Fibroblast of upper back skin (primary cell): ENCODE measurements around the gene SLC31A2.

Source experiments
- DNase-seq: peaks from one replicate; pipeline ENCODE4 v3.0.0-alpha.2; 2013

The SLC31A2 gene

DNA sequence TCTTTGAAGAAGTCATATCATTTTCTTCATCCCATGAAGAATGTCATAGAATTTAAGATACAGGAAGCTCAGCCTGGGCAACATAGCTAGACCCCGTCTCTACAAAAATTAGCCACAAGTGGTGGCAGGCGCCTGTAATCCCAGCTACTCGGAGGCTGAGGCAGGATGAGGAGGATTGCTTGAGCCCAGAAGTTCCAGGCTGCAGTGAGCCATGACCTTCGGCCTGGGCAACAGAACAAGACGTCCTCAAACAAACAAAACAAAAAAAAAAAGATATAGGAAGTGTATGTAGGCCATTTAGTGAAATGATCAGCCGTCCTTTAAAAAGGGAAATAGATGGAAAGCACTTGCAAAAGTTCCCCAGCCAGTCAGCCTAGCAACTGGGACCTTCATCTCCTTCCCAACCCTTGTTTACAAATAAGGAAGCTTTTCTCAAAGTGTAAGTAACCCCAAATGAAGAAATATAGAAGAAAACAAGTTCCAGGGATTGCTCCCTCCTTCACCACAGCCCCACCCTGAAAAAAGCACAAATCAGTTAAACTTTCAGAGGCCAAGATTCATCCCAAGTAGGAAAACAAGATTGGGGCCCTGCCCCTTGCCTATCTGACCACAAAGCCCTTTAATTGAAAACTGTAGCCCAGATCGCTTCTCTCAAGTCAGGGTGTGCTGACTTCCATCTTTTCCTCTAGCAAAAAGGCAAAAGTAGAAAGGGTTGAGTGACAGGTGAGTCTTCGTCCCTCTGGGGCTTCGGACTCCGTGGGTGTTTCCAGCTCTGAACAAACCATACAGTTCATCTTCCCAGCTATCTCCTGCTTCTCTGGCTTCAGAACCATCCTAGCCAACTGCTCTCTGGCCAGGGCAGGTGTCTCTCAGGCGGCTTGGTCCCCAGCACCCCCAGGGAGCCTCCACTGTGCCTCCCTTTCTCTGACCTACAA lies 1.2 kb downstream of the SLC31A2 start:
- no peak for DNase-seq

DNA sequence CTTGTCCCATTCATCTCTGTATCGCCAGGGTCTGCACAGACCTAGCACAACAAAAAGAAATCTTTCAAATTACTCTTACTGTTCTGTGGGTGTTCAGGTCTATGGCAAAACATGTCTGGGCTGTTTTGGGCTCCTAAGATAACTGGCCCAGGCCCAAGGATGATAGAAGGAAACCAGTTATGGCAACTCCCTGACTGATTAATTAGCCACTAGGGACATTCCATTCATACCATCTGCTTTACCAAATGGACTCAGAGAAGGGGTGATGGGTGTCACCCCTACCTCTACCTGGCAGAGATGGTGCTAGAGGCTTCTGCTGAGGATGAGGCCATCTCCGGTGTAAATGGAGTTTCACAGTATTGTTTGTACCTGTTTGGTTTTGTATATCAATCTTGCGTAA lies 1.9 kb downstream of the SLC31A2 start:
- DNase-seq = peak; percentile 40

- no peak for DNase-seq
These were observed 2.8 kb downstream of the SLC31A2 start for GRCh38 chr9:113153599-113153998.

GRCh38 chr9:113154471-113154870 lies 3.7 kb downstream of the SLC31A2 start:
- DNase-seq = peak; percentile 57

DNA sequence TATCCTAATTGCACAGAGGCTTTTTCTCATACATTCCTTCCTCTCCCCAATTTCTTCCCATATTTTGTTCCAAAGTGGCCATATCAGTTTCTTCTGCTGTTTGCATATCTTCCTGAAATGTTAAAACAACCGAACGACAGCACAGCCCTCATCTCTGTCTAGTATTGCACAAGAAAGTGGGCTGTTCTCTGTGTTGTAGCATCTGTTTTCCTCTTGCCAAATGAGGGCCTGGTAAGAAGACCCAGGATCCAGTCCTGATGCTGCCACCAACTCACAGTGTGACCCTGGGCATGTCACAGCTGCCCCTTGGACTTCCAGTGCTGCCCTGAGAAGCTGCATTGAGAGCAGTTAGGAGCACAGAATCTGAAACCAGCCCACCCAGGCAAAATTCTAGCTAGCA lies 4.1 kb downstream of the SLC31A2 start:
- no peak for DNase-seq

DNA sequence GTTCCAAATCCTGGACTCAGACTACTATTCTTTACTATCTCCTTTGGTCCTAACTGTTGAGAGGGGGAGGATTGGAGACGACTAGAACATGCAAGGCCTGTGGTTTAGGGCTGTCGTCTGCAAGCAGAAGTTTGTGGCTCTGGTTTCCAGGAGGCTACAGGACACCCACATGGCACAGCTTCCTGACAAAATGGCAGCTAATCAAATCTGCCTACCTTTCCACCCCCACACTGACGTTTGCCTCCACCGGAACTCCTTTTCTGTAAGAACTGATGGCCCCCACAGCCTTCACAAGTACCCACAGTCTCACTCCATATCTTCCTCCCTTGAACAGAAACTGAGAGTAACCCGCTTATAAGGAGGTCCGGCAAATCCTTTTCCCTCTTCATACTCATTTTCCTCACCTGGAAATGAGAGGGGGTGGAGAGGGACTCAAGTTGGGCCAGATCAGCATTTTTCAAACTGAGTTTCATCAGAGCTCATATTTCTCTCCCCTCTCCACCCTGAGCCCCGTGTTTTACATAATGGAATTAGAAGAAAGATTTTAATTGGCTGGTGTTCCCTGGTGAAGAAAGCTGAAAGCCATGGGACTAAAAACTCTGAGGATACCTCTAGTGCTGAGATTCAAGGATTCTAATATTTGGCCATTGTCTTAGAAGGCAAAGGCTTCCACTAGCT lies 5.2 kb downstream of the SLC31A2 start:
- no peak for DNase-seq

- no peak for DNase-seq
These were observed 6.1 kb downstream of the SLC31A2 start for GRCh38 chr9:113156880-113157279.

- no peak for DNase-seq
These were observed 7.6 kb downstream of the SLC31A2 start for GRCh38 chr9:113158446-113158845.

GRCh38 chr9:113160571-113160970 lies 9.8 kb downstream of the SLC31A2 start:
- DNase-seq = no peak

DNA sequence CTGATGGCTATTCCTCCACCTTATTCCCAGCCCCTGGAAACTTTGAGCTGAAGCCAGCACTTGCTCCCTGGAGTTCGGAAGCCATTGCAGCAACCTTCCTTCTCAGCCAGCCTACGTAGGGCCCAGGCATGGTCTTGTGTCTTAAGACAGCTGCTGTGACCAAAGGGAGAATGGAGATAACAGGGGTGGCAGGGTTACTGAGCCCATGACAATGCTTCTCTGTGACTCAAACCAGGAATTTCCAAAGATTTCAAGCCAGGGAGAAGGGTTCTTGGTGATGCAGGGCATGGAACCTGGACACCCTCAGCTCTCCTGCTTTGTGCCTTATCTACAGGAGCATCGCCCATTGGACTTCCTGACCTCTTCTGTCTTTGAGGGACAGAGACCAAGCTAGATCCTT lies 12.2 kb downstream of the SLC31A2 start:
- no peak for DNase-seq

- peak; percentile 66 for DNase-seq
These were observed 13.9 kb downstream of the SLC31A2 start for GRCh38 chr9:113164536-113165300.

GRCh38 chr9:113166039-113166438 lies 15.2 kb downstream of the SLC31A2 start:
- DNase-seq = no peak

DNA sequence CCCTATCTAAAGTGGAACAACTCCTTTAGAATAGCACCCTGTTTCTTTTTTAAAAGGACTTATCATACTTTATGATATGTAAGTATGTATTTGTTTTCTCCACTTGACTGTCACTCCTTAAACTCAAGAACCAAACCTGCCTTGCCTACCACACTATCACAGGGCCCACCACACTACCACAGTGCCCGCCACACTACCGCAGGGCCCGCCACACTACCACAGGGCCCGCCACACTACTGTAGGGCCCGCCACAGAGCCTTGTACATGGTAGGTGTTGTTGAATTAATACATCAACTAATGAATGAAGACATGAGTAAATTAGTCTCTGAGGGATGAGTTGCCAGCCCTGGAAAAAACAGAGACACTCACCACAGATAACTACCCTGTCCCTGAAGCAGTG lies 18.0 kb downstream of the SLC31A2 start:
- no peak for DNase-seq

DNA sequence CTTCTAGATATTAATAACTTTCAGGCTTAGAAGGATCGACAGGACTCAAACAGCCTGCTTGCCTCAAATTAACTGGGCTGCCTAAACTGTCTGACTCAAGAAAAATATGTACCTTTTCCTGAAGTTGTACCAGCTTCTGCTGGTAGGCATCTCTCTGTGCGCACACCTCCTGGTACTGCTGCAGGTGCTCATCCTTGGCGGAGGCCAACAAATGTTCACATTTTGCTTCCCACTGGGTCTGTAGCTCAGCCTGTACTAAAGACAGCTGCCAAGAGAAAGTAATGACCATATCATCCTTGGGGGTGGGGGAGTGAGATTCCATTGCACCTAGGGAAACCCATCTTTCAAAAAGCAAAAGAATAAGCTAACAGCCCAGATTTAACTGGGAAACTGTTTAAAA lies 22.5 kb downstream of the SLC31A2 start:
- DNase-seq = no peak

DNA sequence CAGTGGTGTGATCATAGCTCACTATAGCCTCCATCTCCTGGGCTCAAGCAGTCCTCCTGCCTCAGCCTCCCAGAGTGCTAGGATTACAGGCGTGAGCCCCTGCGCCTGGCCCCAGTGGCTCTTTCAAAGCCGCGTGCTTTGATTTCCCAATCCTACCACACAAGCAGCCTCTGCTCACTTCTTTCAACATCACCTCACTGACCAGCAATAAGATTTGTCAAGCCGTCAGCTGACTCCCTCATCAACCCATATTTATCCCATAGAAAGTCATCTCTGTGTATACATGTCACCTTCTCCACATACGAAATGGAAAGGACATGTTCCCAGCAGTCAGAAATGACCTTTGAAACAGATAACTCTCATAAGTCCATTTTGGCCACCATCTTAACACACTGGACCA lies 26.0 kb downstream of the SLC31A2 start:
- DNase-seq = no peak

- no peak for DNase-seq
These were observed 26.4 kb downstream of the SLC31A2 start for GRCh38 chr9:113177251-113177650.

- DNase-seq = peak; percentile 42
These were observed 27.3 kb downstream of the SLC31A2 start for GRCh38 chr9:113178087-113178486.

DNA sequence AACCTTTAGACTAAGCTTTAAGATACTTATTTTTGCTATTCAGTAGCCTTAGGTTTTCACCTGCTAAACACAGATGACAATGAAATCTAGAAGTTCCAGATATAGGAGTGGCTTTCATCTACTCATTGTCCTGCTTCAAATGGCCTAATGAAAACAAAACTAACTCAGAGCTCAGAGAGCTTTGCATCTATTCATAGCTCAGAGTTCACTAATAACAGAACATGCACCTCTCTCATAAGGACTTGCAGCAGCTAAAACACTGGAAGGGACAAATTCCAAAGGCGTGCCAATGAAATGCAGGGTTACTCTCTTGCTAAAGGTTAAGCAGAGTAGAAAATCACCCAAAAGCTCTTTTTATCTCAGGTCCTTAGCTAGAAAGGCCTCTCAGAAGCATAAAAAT lies 29.0 kb downstream of the SLC31A2 start:
- no peak for DNase-seq

DNA sequence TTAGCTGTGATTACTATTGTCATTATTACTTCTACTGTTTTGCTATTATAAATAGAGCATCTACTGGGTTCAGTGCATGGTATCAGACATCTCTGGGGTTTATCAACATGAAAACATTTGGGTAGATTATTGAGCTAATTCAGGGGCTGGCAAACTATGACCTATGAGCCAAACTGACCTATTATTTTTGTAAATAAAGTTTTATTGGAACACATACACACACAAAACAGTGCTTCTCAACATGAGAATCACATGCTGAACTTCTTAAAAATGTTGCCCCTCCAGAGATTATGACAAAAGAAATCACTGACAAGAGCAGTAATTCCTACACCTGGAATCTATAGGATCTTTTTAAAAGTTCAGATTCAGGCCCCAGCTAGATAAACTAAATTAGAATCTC lies 30.4 kb downstream of the SLC31A2 start:
- DNase-seq = no peak

- no peak for DNase-seq
These were observed 33.2 kb downstream of the SLC31A2 start for GRCh38 chr9:113183956-113184488.

- DNase-seq = no peak
These were observed 33.7 kb downstream of the SLC31A2 start for GRCh38 chr9:113184539-113184938.

DNA sequence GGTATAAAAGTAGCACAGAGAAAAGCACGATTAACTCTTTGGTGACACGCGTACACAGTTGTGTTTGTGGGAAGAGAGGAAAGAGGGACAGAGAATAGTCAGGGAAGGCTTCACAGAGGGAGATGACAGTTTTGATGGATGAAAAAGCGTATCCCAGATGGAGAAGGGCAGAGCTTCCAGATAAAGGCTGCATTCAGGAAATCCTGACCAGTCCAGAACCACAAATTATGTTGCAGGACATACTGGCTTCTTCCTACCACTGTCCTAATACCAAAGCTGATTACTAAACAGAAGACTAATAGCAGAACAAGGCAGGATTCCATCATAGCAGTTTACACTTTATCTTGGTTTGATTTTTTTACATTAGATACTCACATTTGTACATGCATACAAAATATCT lies 34.5 kb downstream of the SLC31A2 start:
- no peak for DNase-seq

DNA sequence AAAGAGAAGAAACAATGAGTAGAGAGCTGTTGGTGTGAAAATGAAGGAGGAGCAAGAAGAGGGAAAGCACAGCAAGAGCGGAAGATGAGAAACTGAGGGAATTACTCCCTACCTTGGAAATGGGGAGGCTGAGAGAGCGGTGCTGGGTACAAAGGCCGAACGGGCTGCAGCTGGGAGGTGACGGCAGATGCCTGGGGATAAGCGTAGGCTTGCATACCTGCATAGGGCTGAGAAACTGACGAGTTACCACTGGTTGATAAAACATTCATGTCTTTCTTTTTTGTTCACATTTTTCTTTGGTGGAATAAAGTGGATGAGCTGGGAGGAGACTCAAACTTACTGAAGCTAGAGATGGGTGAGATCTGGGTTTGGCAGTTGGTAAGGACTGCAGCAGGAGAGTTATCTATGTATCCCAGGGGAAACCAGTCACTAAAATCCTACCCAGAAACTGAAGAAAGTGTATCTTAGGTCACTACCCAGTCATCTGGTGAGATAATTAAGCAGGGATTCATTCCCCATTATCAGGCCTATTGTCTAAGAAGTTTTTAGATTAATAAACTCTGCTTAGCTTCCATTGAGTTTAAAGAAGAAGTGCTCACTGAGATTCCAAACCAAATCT lies 35.4 kb downstream of the SLC31A2 start:
- no peak for DNase-seq
